Activated naive CD8-positive, alpha-beta T cell treated with anti-CD3 and anti-CD28 coated beads, Interleukin-2, amount 50 U/mL, for 24 hours (primary cell): Measurements from ENCODE around the gene OPN4.
A peak's percentile ranks its signal among the peaks of the same experiment; 100 is the strongest.

ENCODE experiments used
- ATAC-seq: fragments of 150-1000 bp; cut with Tn5 transposase; one replicate; pipeline ENCODE4 v1.10.0; 2021
- DNase-seq: peaks from one replicate; pipeline ENCODE4 v3.0.0; 2021
- H3K27ac Mint-ChIP-seq: one replicate; pipeline ENCODE4 v1.8.0; 2021; ENCODE audit warnings: mild to moderate bottlenecking, mixed read lengths
- H3K27me3 Mint-ChIP-seq: one replicate; pipeline ENCODE4 v1.8.0; 2021; ENCODE audit warnings: mixed read lengths
- H3K36me3 Mint-ChIP-seq: one replicate; pipeline ENCODE4 v1.8.0; 2021; ENCODE audit warnings: low read depth, mixed read lengths
- H3K4me1 Mint-ChIP-seq: one replicate; pipeline ENCODE4 v1.8.0; 2021; ENCODE audit warnings: mixed read lengths
- H3K4me3 Mint-ChIP-seq: one replicate; pipeline ENCODE4 v1.8.0; 2021; ENCODE audit warnings: mild to moderate bottlenecking, moderate library complexity, mixed read lengths
- H3K9me3 Mint-ChIP-seq: one replicate; pipeline ENCODE4 v1.8.0; 2021; ENCODE audit warnings: mixed read lengths

The OPN4 gene

DNA sequence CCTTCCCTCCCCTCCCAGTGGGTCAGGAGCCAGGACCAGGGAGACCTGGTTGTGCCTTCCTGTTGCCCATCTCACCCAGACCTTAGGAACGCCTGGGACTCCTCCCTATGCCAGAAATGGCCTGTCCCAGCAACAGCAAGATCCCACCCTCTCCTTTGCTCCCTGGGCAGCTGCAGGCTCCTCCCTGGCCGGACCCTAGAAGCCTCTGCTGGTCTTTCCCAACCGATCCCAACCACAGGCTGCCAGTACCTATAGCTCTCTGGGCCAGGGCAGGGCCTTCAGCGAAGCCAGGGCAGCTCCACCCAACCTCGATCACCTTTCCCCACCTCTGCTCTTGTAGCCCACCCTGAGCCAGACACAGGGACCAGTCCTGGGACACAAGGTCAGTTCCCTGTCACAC lies 35.9 kb downstream of the OPN4 start:
- peaks cover 5% of the 10 kb centered on the region for H3K27me3 Mint-ChIP-seq
- DNase-seq, result no peak
- H3K4me3 Mint-ChIP-seq, result no peak overlapping the region
- no peak for ATAC-seq
- no peak overlapping the region for H3K27ac Mint-ChIP-seq
- H3K4me1 Mint-ChIP-seq, result peaks cover 2% of the 10 kb centered on the region
- no peaks in the 10 kb centered on the region for H3K36me3 Mint-ChIP-seq
- H3K9me3 Mint-ChIP-seq, result no peaks in the 10 kb centered on the region

DNA sequence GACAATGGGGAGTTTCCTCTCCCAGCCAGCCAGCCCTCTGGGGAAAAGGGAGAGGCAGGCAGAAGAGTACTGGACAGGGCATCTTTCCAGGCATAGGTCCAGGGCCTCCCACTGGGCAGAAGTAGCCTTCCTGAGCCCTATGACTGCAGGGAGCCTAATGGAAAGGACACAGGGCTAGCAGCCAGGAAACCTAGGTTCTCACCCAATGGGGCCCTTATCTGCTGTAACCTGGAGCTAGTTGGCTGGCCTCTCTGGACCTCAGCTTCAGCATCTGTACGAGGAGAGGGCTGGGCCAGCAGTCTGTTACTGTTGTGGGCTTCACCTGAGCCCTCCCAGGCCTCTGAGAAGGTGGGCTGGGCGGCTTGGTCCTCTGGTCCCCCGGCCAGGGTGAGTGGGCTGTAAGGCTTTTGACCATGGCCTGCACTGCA lies 36.3 kb downstream of the OPN4 start:
- no peak overlapping the region for H3K4me3 Mint-ChIP-seq
- H3K36me3 Mint-ChIP-seq, result no peaks in the 10 kb centered on the region
- H3K4me1 Mint-ChIP-seq, result peaks cover 2% of the 10 kb centered on the region
- no peaks in the 10 kb centered on the region for H3K9me3 Mint-ChIP-seq
- DNase-seq (no peak), ATAC-seq (no peak)
- no peak overlapping the region for H3K27ac Mint-ChIP-seq
- peaks cover 1% of the 10 kb centered on the region for H3K27me3 Mint-ChIP-seq

DNA sequence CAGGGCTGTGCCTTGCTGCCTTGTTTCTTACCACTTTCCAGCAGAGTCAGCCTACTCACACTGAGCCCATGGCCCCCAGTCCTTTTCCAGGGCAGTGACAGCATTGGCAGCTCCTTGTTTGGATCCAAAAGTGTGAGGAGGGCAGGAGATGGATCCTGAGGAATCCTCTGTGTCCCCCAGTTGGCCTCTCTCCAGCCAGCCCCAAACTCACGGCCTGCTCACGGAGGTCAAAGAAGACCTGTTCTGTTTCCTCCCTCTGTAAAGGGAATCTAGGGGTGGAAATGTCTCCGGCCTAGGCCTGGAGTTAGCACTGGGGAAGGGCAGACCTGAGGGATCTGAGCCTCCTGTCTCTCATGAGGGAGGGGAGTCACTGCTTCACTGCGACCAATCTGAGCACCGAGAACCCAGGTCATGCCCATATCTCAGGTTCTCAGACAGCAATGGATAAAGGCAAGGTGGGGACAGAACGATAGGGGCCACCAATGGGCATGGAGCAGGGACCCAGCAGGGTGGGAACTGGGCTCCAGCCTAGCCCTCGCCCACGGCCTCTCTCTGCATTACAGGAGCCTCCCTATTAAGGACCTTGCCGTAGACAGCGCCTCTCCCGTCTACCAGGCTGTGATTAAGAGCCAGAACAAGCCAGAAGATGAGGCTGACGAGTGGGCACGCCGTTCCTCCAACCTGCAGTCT lies 37.1 kb downstream of the OPN4 start:
- peaks cover 1% of the 10 kb centered on the region for H3K27me3 Mint-ChIP-seq
- H3K36me3 Mint-ChIP-seq, result no peaks in the 10 kb centered on the region
- no peak overlapping the region for H3K27ac Mint-ChIP-seq
- no peak for ATAC-seq
- no peak overlapping the region for H3K4me3 Mint-ChIP-seq
- peaks cover 2% of the 10 kb centered on the region for H3K4me1 Mint-ChIP-seq
- no peaks in the 10 kb centered on the region for H3K9me3 Mint-ChIP-seq
- DNase-seq, result no peak

DNA sequence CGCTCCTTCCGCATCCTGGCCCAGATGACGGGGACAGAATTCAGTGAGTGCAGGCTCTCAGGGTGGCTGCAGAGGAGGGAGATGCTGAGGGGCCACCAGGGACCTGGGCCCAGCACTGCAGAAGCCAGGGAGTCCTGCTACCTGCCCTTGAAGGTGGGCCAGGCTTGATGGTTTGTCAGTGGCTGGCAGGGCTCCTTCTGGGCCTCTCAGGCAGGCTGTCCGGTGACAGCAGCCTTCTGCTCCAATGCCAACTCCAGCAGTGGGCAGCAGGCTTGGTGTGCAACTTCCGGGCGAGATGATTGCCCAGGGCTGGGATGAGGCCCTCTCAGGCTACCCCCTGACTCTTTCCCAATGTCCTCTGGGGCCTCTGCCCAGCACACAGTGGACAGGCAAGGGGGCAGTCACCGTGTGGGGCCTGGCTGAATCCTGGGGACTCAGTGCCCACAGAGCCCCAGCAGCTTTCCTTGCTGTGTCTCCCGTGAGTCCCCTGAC lies 37.7 kb downstream of the OPN4 start:
- Mint-ChIP-seq H3K4me1 (peaks cover 2% of the 10 kb centered on the region), H3K9me3 (no peaks in the 10 kb centered on the region), H3K27me3 (peaks cover 1% of the 10 kb centered on the region), H3K27ac (no peak overlapping the region), H3K4me3 (no peak overlapping the region), H3K36me3 (no peaks in the 10 kb centered on the region)
- ATAC-seq (no peak), DNase-seq (no peak)

DNA sequence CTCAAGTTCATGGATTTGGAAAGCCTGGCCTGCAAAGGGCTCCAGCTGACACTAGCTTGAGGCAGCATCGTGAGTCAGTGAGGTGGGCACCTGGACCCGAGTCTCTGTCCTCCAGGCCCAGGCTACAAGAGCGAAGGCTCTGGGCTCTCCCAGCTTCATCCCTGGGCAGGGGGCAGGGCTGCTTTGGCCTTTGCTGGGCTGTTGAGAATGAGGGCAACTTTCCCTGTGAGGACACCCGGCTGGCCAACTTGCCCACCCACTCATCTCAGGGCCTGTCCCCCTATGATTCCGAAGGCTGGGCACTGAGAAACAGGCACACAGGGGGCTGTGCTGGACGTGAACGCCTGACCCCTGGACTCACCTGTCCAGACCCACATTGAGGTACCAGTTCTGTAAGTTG lies 38.3 kb downstream of the OPN4 start:
- DNase-seq, result no peak
- H3K27me3 Mint-ChIP-seq, result peaks cover 1% of the 10 kb centered on the region
- H3K4me3 Mint-ChIP-seq, result no peak overlapping the region
- no peak for ATAC-seq
- peaks cover 2% of the 10 kb centered on the region for H3K4me1 Mint-ChIP-seq
- H3K36me3 Mint-ChIP-seq, result no peaks in the 10 kb centered on the region
- no peaks in the 10 kb centered on the region for H3K9me3 Mint-ChIP-seq
- no peak overlapping the region for H3K27ac Mint-ChIP-seq

DNA sequence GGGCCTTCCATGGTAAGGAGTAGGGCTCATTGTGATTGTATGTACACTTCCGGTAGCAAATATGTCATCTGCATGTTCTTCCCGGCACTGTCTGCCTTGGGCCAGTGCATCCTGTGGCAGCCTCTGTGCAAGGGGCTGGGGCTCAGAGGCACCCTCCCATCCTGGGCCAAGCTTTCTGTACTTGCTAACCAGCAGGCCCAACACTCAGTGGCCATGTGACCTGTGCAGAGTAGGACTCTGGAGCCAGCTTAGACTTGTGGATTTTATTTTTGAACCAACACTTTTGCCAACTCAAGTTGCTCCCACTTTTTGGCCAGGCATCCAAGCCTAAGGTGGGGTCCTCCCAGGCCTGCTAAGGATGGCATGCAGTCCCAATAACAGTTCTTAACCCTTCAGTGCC lies 38.9 kb downstream of the OPN4 start:
- H3K9me3 Mint-ChIP-seq, result no peaks in the 10 kb centered on the region

DNA sequence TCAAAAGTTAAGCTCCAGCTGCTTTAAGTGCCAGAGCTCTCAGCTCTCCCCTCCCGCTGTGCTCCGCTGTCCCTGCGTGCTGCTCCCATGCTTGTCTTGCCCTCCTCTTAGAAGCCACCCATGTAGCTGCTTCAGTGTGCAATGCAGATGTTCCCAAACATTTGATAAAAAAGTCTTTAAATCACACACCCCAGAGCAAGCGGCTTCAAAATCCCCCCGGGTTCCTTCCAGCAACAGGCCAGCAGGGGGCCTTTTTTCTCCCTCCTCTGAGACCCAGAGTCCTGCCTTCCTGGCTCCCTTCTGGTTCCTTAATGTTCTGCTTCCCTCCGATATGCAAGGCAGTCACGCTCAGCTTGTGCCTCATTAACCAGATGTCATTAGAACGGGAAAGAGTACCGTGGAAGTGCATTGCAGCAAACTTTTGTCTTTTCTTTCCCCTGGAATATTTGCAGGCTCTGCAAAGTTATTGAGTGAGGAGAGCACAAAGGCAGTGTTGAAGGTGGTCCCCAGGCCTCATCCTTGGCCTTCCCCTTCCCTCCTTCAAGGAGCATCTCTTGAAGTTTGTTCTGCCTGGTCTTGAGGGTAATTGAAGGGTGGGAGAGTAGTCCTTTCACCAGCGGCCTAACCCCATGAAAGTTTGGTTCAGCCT lies 39.5 kb downstream of the OPN4 start:
- H3K27ac Mint-ChIP-seq, result no peak overlapping the region
- no peaks in the 10 kb centered on the region for H3K4me1 Mint-ChIP-seq
- H3K36me3 Mint-ChIP-seq, result no peaks in the 10 kb centered on the region
- no peaks in the 10 kb centered on the region for H3K9me3 Mint-ChIP-seq
- no peak overlapping the region for H3K4me3 Mint-ChIP-seq
- DNase-seq (peak; percentile 50), ATAC-seq (no peak)
- H3K27me3 Mint-ChIP-seq, result peaks cover 1% of the 10 kb centered on the region

More for the DNA sequence above, 38.9 kb downstream of the OPN4 start:
- H3K27me3 Mint-ChIP-seq, result peaks cover 1% of the 10 kb centered on the region
- H3K36me3 Mint-ChIP-seq, result no peaks in the 10 kb centered on the region
- H3K4me3 Mint-ChIP-seq, result no peak overlapping the region
- ATAC-seq, result no peak
- no peak for DNase-seq
- H3K27ac Mint-ChIP-seq, result no peak overlapping the region
- H3K4me1 Mint-ChIP-seq, result no peaks in the 10 kb centered on the region

DNA sequence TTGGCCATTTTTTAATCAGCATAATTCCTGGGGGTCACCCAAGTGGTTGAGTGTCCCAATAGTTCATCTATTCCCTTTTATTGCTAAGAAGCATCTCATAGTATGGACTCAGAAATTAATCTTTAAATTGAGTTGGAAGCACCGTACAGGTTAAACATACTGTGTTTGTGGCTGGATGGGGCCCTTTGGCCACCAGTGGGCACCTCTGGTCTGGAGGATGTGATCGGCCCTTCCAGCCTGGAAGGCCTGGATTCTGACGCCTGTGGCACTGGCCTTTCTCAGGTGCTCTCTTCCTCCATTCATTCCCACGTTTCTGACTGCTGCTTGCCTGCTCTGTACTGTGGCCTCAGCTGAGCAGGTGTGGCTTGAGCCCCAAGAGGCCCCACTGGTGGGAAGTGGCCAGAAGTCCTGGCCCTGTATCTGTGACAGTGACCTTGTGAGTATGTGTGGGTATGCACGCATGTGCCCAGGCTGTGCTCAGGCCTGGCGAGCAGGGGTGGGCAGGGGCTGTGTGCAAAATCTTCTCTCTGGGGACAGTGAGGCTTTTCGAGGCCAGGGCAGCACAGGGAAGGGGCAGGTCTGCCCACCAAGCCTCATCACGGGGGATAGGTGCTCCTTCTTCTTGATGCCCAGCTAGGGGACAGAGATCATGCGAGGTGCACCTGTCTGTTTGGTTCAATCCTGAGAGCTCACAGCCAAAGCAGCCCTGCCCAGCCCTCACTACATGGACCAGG lies 44.0 kb downstream of the OPN4 start:
- no peaks in the 10 kb centered on the region for H3K36me3 Mint-ChIP-seq
- no peak overlapping the region for H3K27ac Mint-ChIP-seq
- no peak overlapping the region for H3K4me3 Mint-ChIP-seq
- no peaks in the 10 kb centered on the region for H3K4me1 Mint-ChIP-seq
- no peaks in the 10 kb centered on the region for H3K9me3 Mint-ChIP-seq
- H3K27me3 Mint-ChIP-seq, result no peaks in the 10 kb centered on the region
- DNase-seq (no peak), ATAC-seq (no peak)

DNA sequence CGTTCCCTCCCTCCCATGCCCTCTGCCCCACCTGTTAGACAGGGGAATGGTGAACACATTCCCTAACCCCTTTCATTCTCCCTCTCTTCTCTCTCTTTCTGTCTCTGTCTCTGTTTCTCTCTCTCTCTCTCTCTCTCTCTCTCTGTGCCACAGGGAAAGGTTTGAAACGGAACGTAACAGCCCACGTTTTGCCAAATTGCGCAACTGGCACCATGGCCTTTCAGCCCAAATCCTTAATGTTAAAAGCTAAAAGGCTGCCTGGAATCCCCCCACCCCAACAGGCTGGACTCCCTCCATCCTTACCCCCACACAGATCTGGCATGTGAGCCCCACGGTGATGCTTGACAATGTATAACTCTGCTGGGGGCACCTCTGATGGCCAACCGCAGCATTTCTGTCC lies 44.8 kb downstream of the OPN4 start:
- ATAC-seq (no peak), DNase-seq (no peak)
- no peak overlapping the region for H3K27ac Mint-ChIP-seq
- H3K27me3 Mint-ChIP-seq, result no peaks in the 10 kb centered on the region
- no peaks in the 10 kb centered on the region for H3K36me3 Mint-ChIP-seq
- no peaks in the 10 kb centered on the region for H3K9me3 Mint-ChIP-seq
- no peak overlapping the region for H3K4me3 Mint-ChIP-seq
- no peaks in the 10 kb centered on the region for H3K4me1 Mint-ChIP-seq

DNA sequence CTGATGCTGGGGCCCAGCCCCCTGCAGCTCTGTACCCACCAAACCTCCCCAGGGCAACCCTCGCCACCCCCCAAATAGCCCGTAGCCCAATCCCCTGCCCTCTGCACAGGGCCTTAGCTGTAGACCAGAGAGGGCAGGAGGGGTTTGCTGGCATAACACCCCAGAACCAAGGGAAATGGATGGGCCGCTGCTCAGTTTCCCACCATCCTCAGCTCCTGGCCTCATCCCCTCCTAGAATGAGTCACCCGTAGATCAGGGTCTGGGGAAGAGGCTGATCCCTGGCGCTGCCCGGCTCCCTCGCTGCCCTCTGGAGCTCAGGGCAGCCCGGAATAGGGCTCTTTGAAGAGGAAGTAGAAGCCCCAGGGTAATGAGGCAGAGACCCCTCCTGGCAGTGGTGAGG lies 45.2 kb downstream of the OPN4 start:
- no peaks in the 10 kb centered on the region for H3K9me3 Mint-ChIP-seq
- no peak overlapping the region for H3K27ac Mint-ChIP-seq

DNA sequence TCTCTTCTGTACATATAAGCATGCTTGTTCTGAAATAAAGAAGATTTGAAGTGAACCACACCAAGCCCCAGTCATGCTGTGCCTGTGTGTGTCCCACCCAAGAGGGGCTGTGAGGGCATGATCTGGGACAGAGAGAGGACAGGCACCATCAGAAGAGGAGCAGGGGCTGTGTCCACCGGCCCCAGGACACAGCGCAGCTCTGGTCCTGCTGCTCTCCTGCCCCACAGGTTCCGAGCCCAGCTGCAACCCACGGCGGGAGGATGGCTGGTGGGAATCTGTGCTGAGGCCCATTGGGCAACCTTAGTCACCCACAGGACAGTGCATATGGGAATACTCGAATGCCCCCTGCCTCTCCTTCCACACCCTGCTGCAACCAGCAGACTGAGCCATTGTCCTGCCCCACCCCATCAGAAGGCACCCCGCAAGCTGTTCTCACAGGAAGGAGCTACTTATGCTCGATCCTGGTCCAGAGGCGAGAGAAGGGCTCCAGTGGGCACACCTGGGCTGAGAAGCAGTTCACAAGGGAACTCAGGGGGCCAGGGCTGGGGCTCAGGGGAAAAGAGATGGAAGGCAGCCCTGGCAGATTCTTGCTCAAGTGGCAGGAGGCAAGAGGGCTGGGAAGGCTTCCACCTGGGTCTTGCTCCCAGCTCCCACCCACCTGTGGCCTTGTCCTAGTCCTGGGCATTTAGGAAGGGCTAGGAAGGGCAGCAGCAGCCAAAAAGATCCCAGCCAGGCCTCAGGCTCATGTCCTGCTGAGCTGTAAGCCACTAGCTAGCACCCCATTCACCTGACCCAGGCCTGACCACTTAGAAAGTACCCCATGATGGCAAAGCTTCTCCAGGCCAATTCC lies 45.9 kb downstream of the OPN4 start:
- Mint-ChIP-seq H3K36me3 (no peaks in the 10 kb centered on the region), H3K9me3 (no peaks in the 10 kb centered on the region), H3K4me1 (no peaks in the 10 kb centered on the region), H3K4me3 (no peak overlapping the region), H3K27me3 (no peaks in the 10 kb centered on the region), H3K27ac (no peak overlapping the region)
- DNase-seq (no peak), ATAC-seq (no peak)

More for the DNA sequence above, 45.2 kb downstream of the OPN4 start:
- Mint-ChIP-seq H3K27me3 (no peaks in the 10 kb centered on the region), H3K36me3 (no peaks in the 10 kb centered on the region), H3K4me3 (no peak overlapping the region), H3K4me1 (no peaks in the 10 kb centered on the region)
- ATAC-seq (no peak), DNase-seq (no peak)

DNA sequence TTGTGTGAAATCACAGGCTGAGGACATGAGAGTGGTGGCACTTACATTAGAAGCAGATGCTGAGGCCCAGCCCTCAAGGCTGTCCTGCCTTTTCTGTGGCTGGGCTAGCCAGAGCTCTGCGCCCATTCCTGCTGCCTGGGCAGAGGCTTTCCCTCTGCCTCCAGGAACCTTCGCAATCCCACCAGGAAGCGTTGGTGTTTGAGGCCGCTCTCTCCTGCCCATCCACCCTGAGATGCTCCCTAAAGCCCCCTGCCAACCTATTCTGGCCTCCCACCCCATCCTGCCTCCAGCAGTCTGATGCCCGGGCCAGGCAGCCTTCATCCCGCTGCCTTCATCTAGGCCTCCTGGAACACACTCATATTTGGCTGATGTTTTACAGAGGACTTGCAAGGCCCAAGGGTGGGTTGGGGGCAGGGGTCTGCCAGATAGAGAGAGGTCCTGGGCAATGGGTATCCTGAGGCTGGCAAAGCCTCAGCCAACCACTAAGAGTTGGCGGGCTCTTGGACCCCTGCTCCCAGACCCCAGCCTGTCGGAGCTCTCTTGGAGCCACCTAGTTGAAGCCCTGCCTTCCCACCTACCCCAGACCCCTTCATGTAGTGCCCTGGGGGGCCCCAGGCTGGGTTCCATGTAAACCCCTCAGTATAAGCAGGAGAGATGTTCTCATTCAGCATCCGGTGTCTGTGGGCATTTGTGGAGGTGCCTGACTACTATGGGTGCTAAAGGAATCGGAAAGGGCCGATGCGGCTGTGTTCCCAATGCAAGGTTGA lies 46.7 kb downstream of the OPN4 start:
- Mint-ChIP-seq H3K36me3 (no peaks in the 10 kb centered on the region), H3K4me3 (no peak overlapping the region), H3K9me3 (no peaks in the 10 kb centered on the region), H3K27me3 (no peaks in the 10 kb centered on the region), H3K4me1 (no peaks in the 10 kb centered on the region), H3K27ac (no peak overlapping the region)
- no peak for ATAC-seq
- DNase-seq, result no peak

DNA sequence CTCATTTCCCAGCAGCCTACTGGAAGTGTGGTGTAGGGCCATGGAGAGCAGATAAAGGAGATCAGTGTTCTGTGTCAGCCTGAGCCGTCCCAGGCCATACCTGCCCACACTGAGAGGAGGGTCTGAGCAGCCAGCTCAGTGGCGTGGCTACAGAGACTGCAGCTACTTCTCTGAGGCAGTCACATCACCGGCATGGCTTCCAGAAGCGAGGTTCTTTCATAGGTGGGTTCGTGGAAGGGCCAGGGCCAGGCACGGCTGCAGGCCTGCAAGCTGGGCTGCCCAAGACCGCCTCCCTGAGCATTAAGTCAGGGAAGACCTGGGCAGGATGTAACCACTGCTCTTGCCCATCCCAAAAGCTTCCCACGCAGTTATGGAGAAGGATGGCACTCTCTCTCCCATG lies 48.8 kb downstream of the OPN4 start:
- H3K4me1 Mint-ChIP-seq, result no peaks in the 10 kb centered on the region
- ATAC-seq, result no peak
- no peaks in the 10 kb centered on the region for H3K9me3 Mint-ChIP-seq
- no peaks in the 10 kb centered on the region for H3K36me3 Mint-ChIP-seq
- H3K27ac Mint-ChIP-seq, result no peak overlapping the region
- H3K4me3 Mint-ChIP-seq, result no peak overlapping the region
- DNase-seq, result no peak
- no peaks in the 10 kb centered on the region for H3K27me3 Mint-ChIP-seq

DNA sequence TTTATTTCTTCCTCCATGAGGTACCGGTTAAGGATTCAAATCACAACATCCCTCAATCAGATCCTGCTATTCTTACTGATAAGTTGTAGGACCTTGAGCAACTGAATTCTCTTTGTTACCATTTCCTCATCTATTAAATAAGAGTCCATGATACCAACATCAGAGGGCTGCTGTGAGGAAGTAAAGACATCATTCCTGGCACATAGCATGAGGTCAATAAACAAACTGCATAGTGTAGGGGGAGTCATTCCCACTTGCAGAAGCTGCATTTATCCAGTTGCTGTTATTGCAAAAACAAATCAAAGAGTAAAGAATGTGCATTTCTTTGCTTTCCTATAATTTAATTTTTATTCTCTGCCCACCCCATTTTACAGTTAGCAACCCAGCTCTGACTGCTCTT lies 50.8 kb downstream of the OPN4 start:
- H3K4me3 Mint-ChIP-seq, result no peak overlapping the region
- H3K27ac Mint-ChIP-seq, result no peak overlapping the region
- no peaks in the 10 kb centered on the region for H3K9me3 Mint-ChIP-seq
- no peaks in the 10 kb centered on the region for H3K36me3 Mint-ChIP-seq
- no peak for ATAC-seq
- peaks cover 2% of the 10 kb centered on the region for H3K4me1 Mint-ChIP-seq
- no peak for DNase-seq
- H3K27me3 Mint-ChIP-seq, result no peaks in the 10 kb centered on the region
